Right hindlimb (tissue), 1 donor: ENCODE measurements around the gene ETV3L.
"Not testable (repeated sequence)": the region's sequence is repeated elsewhere in the genome, so short reads cannot be mapped to it uniquely, and the experiment has no call there.

Experiments used
- DNase-seq: peaks from one replicate; pipeline ENCODE4 v3.0.0-alpha.2; 2018

ETV3L gene

DNA sequence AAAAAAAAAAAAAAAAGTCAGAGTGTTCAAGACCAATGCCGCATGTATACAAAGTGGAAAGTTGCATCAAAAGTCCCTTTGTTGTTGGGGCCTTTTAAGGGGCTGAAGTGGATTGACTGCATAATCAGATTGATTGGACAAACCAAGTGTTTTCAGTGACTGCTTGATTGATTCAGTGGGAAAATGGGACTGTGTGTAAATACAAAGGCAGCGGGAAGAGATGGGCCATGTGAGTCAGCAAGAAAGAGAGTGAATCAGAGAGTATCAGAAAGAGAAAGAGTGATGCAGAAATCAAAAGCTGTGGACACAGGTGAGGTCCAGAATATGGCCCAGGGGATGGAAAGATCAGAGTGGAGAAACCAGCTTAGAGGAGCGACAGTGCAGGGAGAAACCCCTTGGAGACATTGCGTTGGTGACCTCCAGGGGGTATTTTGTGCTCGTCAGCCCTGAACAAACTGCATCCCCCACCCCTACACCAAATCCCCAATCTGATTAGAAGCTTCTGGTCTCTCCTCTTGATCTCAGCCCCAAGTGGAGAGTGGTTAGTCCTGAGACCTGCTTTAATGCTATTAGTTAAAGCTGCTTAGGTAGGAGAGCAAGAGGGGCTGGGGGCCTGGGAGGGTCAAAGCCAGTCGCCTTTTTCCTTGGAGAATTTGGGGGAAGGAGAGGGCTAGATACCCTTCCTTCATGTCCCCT lies 5.1 kb upstream of the ETV3L start:
- DNase-seq, result no peak

DNA sequence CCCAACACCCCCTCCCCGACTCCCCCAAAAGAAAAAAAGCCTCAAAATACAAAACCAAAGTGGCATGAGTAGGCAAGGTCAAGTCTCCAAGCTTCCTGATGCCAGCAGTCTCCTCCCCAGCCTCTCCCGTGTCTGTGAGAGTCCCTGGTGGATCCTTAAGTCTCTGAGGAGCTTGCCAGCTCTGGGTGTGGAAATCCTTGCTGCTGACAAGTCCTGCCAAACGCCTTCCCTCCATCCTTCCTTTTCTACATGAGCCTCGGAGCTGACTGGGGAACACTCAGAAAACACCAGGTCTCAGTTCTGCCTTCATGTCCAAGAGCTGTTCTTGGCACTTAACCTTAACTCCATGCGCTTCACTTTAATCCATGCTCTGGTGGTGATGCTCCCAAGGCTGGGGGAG lies 3.7 kb upstream of the ETV3L start:
- DNase-seq, result no peak

DNA sequence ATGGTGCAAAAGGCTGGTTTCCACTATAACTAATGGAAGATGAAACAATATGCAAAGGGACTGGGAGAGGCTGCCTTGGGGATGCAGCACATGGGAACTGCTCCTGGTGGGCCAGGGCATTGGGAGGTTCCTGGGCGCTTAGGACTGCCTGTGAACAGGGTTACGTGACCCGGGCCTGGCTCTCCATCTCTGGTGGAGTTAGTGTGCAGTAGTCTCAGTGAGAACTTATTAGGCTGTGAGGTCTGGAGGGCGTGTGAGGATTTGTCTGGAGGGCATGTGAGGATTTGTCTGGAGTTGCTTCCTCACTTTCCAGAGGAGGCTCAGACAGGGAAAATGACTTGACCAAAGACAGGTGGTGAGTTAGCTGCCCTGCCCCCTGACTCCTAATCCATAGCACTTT lies 1.5 kb upstream of the ETV3L start:
- DNase-seq, result no peak

DNA sequence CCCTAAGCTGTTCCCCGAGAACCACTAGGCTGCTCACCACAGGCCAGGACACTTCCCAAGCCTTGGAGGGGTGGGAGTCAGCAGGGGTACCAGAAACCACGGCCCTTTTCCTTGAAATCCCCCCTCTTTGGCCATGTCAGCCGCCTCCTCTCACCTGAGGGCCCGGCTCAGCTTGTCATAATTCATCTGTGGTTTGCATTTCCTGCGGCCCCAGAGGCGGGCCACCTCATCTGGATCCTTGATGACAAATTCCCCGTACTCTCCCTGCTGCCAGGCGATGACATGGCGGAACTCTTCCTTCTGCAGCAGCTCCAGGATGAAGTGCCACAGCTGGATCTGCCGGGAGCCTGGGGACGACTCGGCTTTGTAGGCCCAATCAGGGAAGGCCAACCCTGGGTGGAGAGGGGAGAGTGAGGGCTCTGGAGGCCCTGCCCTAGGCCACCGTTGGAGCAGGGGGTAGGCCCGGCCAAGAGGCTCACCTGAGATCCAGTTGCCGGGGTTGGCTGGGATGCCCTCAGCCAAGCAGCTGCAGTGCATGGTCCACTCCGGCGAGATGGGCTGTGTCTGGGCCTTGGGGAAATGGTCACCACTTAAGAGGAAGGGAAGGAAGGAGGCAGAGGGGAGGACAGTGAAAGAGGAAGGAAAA lies 498 bp downstream of the ETV3L start:
- not testable (repeated sequence) for DNase-seq

DNA sequence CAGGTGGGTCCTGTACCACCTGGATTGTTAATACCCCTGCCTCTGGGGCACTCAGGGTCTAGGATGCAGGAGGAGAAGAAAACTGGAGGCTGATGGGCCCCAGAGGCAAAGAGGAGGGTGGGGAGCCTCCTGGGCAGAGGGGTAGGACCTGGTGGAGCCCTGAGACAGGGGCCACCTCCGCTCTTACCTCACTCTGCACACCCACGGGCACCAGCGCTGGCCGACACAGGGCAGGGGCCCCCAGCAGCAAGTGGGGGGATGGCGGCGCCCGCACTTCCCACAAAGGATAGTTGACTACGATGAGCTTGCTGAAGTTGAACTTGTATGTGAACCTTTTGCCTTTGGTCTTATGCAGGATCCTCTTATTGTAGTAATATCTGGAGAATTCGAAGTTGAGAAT lies 1.1 kb downstream of the ETV3L start:
- DNase-seq, result no peak

DNA sequence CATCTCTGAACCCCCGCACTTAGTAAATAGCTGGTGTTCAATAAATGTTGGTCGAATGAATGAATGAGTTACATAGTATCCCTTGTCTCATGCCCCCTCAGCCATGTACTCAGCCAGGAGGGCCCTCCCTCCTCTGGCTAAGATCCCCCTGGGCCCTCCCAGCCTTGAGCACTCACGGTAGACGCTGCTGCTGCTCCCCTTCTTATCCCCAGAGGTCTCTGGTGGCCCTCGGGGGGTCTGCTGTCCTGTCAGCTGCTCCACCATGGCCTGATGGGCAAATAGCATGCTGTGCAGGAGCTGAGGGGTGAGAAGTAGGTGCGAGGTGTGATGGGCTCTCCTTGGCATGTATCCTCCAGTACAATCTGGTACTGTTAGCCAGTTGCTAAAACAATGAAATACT lies 1.9 kb downstream of the ETV3L start:
- no peak for DNase-seq

DNA sequence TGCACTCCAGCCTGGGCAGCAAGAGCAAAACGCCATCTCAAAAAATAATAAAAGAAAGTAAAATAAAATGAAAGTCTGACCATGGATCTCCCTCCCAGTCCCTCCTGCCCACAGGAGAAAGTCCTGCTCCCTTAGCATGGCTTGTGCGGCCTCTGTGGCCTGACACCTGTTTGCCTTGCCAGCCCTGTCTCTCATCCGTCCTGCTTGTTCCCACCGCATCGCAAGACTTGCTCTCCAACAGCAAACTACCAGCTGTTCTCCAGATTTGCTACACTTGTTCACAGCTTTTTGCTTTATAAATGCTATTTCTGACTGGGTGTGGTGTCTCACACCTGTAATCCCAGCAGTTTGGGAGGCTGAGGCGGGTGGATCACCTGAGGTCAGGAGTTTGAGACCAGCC lies 2.7 kb downstream of the ETV3L start:
- DNase-seq, result no peak

DNA sequence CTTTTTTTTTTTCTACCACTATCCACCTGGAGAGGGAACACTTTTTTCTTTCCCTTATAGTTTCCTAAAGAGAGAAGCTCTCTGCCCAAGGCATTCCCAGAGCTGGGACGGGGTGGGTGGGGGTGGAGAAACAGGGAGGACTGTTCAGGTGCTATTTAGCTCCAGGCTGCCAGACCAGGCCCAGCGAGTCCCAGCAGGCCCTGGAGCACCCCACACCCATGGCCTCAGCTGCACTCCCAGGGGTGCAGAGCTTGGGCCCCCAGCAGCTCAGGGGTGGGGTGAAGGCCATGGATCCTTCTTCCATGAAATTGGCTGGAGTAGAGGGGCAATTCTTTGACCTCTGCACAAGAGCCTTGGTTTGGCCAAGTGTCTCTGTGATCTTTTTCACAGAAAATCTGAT lies 4.1 kb downstream of the ETV3L start:
- DNase-seq, result no peak

DNA sequence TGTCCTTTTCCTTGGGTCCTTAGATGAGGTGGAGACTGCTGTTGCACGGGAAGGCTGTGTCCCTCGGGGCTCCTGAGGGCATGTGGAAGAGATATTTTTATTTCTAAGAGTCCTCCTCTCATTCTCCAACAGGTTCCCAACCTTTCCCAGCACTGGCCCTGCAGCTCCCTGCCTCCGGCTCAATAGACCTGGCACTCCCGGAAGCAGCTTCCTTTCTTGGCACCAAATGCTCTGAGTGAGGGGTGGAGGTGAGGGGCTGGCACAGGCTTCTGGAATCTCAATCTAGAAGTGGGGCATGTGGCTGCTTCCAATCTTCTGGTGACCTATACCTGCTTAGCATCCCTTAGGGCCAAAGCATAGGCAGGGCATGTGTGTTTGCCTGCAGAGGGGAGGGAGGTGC lies 4.5 kb downstream of the ETV3L start:
- DNase-seq, result no peak

DNA sequence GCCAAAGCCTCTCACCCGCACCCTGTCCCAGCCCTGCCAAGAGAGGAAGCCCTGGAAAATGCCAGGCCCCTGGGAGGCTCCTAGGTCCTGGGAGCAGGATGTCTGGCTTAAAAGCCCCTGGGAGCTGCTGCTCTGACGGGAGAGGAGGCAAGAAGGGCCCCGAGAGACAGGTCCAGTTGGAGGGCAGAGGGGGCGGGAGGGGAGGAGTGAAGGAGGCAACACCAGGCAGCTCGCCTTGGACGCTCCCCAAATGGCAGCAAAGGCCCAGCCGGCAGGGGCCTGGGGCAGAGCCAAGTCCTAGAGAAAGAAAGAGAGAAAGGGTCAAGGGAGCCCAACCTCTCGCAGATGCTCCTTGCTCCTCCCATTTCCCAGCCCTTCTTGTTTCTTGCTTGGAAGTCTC lies 6.8 kb downstream of the ETV3L start:
- peak; percentile 59 for DNase-seq

DNA sequence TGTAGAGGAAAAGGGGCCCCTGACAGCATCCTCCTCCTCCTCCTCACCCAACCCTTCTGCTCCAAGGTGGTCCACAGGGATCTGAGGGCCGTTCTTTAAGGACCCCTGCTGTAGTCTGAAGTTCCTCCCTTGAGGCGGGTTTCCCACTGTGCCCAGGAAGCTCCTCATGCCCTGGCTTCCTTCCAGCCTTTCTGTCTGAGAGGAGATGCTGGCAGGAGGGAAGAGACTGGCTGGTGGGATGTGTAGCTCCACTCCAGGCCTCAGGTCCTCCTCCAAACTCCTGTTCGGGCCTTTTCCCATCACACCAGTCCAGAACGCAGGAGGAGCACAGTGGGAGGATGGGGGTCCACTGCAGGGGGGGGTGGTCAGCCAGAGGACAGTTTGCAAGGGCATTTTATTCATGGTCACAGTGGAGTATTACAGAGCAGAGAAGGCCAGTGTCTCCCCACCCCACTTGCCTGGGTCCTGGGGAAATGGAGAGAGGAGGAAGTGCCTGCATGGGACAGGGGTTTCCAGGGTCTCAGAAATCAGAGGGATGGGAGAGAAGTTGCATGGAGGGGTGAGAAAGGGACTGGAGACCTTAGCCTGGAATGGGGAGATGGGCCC lies 7.8 kb downstream of the ETV3L start:
- no peak for DNase-seq

DNA sequence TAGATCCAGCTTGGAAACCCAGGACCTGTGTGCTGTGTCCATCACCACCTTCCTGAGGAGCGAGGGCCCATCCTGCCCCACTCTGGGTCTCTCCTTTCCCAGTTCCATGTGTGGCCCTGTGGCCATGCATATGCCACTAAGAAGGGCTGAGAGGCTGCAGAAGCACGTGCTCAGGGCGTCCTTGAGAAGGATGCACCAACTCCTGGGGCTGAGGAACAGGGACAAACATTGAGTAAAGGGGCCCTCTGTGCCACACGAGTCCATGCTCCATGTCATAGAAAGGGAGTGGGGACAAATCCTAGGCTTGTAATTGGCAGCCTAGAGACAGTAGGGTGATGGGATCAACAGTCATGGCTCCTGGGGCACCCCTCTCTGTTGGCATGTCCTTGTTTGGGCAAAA lies 8.4 kb downstream of the ETV3L start:
- DNase-seq, result no peak

DNA sequence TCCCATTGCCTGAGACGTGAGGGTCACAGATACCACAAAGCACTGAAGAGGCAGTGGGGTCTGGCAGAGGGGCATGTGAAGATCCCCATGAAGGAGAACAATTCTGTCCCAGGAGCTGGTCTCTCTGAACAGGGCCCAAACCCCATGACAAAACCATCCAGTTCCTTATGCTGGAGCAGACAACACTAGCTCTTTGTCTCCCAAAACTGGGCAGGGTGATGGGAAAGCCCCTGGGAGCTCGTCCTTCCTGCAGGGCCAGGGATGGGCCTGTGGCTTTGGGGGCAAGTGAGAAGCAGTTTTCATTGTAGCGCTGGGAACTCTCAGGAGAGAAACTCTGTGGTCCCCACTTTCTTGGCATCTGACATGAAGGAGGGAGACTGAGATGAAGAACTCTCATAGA lies 8.8 kb downstream of the ETV3L start:
- DNase-seq, result no peak

DNA sequence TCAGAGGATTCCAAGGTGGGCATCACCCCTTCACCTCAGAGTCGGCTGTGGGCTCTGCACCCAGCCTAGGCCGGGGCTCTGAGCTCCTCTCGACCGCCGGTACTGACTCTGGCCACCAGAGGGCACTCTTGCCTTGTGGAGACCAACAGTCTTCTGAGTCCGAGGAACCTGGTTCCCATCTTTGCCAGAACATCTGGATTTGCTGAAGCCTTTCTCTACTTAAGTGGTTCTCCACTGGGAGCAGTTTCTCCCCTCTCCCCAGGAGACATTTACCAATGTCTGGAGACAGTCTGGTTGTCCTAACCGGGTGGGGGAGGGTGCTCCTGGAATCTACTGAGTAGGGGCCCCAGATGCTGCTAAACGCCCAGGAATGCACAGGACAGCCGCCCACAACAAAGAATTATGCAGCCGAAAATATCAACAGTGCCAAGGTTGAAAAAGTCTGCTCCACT lies 9.4 kb downstream of the ETV3L start:
- DNase-seq, result peak; percentile 89

DNA sequence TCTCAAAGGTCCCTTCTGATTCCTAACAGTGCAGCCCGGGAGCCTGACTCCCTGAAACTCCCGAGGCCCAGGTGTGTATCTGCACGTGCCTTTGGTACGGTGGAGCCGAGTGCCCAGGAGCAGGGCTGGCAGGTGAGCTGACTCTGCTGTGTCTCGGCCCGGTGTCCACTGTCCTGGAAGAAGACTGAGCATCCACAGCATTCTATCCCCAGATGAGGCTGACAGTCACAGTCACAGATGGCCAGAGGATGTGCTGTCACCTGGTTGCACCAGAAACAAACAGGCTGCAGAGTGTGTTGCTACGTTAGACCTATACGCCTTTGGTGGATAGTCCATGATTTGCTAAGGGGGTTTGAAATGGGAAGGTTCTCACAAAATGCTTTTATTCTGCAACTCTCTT lies 9.8 kb downstream of the ETV3L start:
- DNase-seq, result no peak

DNA sequence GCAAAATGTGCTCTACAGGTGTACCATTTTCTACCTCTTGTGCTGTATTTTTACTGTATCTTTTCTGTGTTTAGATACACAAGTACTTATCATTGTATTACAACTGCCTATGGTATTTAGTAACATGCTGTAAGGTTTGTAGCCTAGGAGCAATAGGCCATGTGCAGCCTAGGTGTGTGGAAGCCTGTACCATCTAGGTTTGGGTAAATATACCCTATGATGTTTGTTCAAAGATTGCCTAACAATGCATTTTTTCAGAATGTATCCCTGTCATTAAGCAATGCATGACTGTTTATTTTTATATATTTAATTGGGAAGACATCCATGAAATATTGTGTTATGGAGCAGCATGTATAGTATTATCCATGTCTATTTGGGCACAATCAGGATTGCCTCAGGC lies 11.0 kb downstream of the ETV3L start:
- no peak for DNase-seq

DNA sequence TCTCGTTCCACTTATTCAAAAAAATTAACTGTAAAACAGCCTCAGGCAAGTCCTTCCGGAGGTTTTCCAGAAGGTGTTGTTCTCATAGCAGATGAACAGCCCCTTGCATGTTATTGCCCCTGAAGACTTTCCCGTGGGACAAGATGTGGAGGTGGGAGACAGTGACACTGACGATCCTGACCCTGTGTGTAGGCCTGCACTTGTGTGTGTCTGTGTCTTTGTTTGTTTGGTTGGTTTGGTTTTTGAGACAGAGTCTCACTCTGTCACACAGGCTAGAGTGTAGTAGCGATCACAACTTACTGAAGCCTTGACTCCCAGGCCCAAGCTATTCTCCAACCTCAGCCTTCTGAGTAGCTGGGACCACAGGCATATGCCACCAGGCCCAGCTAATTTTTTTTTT lies 12.6 kb downstream of the ETV3L start:
- no peak for DNase-seq

DNA sequence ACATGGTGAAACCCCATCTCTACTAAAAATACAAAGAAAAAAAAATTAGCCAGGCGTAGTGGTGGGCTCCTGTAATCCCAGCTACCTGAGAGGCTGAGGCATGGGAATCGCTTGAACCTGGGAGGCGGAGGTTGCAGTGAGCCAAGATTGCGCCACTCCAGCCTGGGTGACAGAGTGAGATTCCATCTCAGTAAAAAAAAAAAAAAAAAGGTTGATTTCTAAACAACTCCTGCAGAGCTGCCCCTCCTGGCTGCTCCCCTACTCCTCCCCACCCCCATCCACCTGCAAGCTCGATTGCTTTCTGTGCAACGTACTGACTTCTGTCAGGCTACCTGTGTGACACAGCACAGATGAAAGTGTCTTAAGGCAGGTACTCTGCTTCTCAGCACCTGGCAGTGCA lies 13.3 kb downstream of the ETV3L start:
- no peak for DNase-seq

DNA sequence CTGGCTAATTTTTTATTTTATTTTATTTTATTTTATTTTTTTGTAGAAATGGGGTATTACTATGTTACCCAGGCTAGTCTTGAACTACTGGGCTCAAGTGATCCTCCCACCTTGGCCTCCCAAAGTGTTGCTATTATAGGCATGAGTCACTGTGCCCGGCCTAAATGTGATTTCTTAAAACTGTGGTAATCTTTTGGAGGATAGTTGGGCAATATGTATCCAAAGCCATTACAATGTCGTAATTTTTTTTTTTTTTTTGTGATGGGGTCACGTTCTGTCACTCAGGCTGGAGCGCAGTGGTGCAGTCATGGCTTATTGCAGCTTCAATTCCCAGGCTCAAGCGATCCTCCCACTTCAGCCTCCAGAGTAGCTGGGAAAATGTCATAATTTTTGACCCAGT lies 14.2 kb downstream of the ETV3L start:
- no peak for DNase-seq

DNA sequence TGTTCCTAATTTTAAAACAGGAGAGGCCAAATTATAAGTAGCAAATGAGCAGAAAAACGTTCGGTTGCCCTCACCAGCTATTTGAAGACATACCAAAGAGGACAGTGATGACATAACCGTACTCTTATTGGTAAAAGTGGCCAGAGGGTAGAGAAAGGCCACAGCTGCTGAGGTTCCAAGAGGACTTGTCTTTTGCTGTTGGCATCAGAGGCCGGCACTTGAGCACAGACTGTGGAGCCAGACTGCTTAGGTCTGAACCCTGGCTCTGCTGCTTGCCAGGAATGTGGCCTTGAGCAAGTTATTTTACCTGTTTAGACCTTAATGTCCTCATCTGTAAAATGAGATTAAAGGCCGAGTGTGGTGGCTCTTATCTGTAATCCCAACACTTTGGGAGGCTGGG lies 14.9 kb downstream of the ETV3L start:
- DNase-seq, result no peak

DNA sequence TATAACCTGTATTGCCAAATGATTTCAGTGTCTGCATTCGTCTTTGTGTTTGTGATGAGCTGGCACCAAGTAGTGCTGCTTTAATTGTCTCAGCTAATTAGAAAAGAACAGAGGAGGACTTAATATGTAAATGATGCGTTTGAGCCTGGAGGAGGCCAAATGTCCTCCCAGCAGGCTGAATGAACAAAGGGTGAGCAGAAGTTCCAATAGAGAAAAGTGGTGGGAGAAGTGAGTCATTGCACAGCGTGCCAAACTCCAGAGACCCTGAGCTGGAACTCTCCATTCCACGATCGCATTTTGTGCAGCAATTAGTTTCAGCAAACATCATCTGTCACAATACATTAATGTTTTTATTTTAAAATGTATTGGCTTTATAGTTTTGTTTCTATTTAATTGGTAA lies 17.9 kb downstream of the ETV3L start:
- no peak for DNase-seq

DNA sequence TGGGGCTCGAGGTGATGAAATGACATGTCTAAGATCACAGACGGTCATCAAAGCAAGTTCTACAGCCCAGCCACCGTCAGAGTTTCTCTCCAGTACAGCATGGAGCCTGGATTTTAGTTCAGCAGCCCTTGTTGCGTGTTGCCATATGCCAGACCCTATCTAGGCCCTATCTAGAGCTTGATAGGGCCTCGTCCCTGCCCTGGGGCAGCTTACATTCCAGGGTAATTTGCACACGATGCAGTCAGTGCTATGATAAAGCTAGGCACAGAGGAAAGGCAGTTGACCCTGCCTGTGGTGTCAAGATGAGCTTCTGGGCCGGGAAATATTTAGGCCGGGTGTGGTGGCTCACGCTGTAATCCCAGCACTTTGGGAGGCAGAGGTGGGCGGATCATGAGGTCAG lies 18.9 kb downstream of the ETV3L start:
- DNase-seq, result no peak

DNA sequence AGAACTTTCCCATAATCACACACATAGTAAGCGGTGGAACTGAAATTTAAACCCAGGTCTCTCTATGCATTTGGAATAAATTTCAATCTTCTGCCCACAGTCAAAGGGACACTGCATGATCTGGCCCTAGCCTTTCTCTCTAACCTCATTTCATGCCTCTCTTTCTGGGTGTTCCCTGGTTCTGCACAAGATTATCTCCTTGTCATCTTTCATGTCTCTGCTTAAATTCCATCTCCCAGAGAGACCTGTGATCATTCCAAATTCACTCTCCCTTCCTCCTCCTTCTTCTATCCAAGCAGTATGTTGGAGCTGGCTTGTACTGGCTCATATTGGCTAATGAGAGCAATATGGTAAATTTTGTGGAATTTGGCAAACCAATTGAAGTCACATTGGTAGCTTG lies 22.2 kb downstream of the ETV3L start:
- DNase-seq, result no peak

DNA sequence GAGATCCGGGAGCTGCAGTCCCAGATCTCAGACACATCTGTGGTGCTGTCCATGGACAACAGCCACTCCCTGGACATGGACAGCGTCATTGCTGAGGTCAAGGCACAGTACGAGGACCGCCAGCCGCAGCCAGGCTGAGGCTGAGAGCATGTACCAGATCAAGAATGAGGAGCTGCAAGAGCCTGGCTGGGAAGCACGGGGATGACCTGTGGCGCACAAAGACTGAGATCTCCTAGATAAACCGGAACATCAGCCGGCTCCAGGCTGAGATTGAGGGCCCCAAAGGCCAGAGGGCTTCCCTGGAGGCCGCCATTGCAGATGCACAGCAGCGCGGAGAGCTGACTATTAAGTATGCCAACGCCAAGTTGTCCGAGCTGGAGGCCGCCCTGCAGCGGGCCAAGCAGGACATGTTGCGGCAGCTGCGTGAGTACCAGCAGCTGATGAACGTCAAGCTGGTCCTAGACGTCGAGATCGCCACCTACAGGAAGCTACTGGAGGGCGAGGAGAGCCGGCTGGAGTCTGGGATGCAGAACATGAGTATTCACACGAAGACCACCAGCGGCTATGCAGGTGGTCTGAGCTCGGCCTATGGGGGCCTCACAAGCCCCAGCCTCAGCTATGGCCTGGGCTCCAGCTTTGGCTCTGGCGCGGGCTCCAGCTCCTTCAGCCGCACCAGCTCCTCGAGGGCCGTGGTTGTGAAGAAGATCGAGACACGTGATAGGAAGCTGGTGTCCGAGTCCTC lies 25.5 kb downstream of the ETV3L start:
- peak; percentile 82 for DNase-seq
